ENCODE results near the gene ECEL1. TPM values are rescaled to one million over a fixed set of nuclear protein-coding genes. Genes with fewer than 3 reads are reported as not detected.

ECEL1 gene
- total and polyA plus RNA-seq, 9 of the 15 experiments (the other 6 are each of a cell fraction or from before 2014, with no cell fraction given), result 0.09 TPM; not detected in 8

GRCh38 chr2:232520489-232520888 lies 32.9 kb upstream of the ECEL1 start:
- ATAC-seq (no peak), FAIRE-seq (no peak), DNase-seq (ENCODE audit: extremely low read depth in 1 of 4, low spot score in 3 of 4) (no peak)
- Histone ChIP-seq H3K4me2 (ENCODE audit: insufficient read depth, low read length) (no peak overlapping the region), H3K27ac (ENCODE audit: extremely low read depth, low read depth, low read length) (no peak overlapping the region), H4K20me1 (replicated peaks; ENCODE audit: control insufficient read depth, insufficient read depth, low read length) (no peaks in the 10 kb centered on the region), H3K36me3 (ENCODE audit: control insufficient read depth, insufficient read depth, low read length) (no peaks in the 10 kb centered on the region), H3K9me1 (ENCODE audit: control insufficient read depth, insufficient read depth, low read length) (no peaks in the 10 kb centered on the region), H2AFZ (ENCODE audit: low read depth, low read length) (no peak overlapping the region), H3K27me3 (ENCODE audit: control insufficient read depth in 2 of 2, insufficient read depth in 2 of 2, low read length in 2 of 2) (peaks cover 0 to 53% of the 10 kb centered on the region in 2 experiments; a peak in 3 of 5 replicates), H3K9ac (ENCODE audit: insufficient read depth in 1 of 2, low read depth in 2 of 2, low read length in 2 of 2) (no peak overlapping the region), H3K4me1 (replicated peaks in 1 of 2; ENCODE audit: control insufficient read depth in 2 of 2, insufficient read depth in 2 of 2, low read length in 2 of 2) (peaks cover 0 to 27% of the 10 kb centered on the region in 2 experiments; a peak in 2 of 5 replicates), H3K79me2 (ENCODE audit: control insufficient read depth, insufficient read depth, low read length) (no peaks in the 10 kb centered on the region), H3K9me3 (replicated peaks; ENCODE audit: control insufficient read depth, insufficient read depth, low read depth, low read length) (no peaks in the 10 kb centered on the region), H3K4me3 (no peak overlapping the region)
- 0% methylated on average over 1 of the region's 15 CpGs for WGBS (ENCODE audit: insufficient coverage, low coverage, missing lambda C conversion rate)
- TF ChIP-seq RHOXF2B (CRISPR knock-in tag; conservative IDR thresholded peaks at IDR 0.05), result no peak
- CTCF ChIA-PET (ENCODE audit: low intra/inter-chr PET ratio), result no interaction called here
- in situ Hi-C loops (cut with MboI) (no loop called here), intact Hi-C loops (cut with micrococcal nuclease) (loop anchor here (5.0 kb wide), 3 partner anchors 73 to 283 kb away; no protein-coding TSS in a partner anchor)
- POLR2A ChIA-PET, result no interaction called here
- no TSS peak for BruUV-seq (replicated peaks)

- Histone ChIP-seq H3K4me3 (no peak within 1 kb of the TSS), H3K27ac (ENCODE audit: extremely low read depth, low read depth, low read length) (no peak within 1 kb of the TSS), H4K20me1 (replicated peaks; ENCODE audit: control insufficient read depth, insufficient read depth, low read length) (no peaks in the 10 kb centered on the region), H3K36me3 (ENCODE audit: control insufficient read depth, insufficient read depth, low read length) (no peaks in the 10 kb centered on the region), H3K4me1 (replicated peaks in 1 of 2; ENCODE audit: control insufficient read depth in 2 of 2, insufficient read depth in 2 of 2, low read length in 2 of 2) (peaks cover 0 to 27% of the 10 kb centered on the region in 2 experiments; a peak in 2 of 5 replicates), H3K9me3 (replicated peaks; ENCODE audit: control insufficient read depth, insufficient read depth, low read depth, low read length) (no peaks in the 10 kb centered on the region), H3K27me3 (ENCODE audit: control insufficient read depth in 2 of 2, insufficient read depth in 2 of 2, low read length in 2 of 2) (peaks cover 0 to 53% of the 10 kb centered on the region in 2 experiments; a peak in 3 of 5 replicates), H2AFZ (ENCODE audit: low read depth, low read length) (no peak within 1 kb of the TSS), H3K4me2 (ENCODE audit: insufficient read depth, low read length) (no peak within 1 kb of the TSS), H3K9me1 (ENCODE audit: control insufficient read depth, insufficient read depth, low read length) (no peaks in the 10 kb centered on the region), H3K79me2 (ENCODE audit: control insufficient read depth, insufficient read depth, low read length) (no peaks in the 10 kb centered on the region), H3K9ac (ENCODE audit: insufficient read depth in 1 of 2, low read depth in 2 of 2, low read length in 2 of 2) (no peak within 1 kb of the TSS)
- BruUV-seq (replicated peaks), result no TSS peak
- FAIRE-seq (no peak), ATAC-seq (no peak), DNase-seq (ENCODE audit: extremely low read depth in 1 of 4, low spot score in 3 of 4) (no peak)
- TF ChIP-seq ADNP (tag; IDR thresholded peaks at IDR 0.05) (no peak), LARP7 (IDR thresholded peaks at IDR 0.05) (no peak), SOX6 (IDR thresholded peaks at IDR 0.05) (no peak), HDAC8 (tag; IDR thresholded peaks at IDR 0.05) (no peak), CSDE1 (IDR thresholded peaks at IDR 0.05) (no peak), KAT8 (IDR thresholded peaks at IDR 0.05; ENCODE audit: low read depth) (no peak)
- TF ChIP-seq, protein P1, sequence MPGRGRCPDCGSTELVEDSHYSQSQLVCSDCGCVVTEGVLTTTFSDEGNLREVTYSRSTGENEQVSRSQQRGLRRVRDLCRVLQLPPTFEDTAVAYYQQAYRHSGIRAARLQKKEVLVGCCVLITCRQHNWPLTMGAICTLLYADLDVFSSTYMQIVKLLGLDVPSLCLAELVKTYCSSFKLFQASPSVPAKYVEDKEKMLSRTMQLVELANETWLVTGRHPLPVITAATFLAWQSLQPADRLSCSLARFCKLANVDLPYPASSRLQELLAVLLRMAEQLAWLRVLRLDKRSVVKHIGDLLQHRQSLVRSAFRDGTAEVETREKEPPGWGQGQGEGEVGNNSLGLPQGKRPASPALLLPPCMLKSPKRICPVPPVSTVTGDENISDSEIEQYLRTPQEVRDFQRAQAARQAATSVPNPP (IDR thresholded peaks at IDR 0.05; ENCODE audit: borderline replicate concordance, insufficient read depth, insufficient read length), result no peak
- in situ Hi-C loops (cut with MboI) (loop anchor here (10.0 kb wide), 1 partner anchor 615 kb away; no protein-coding TSS in a partner anchor), intact Hi-C loops (cut with micrococcal nuclease) (loop anchor here (5.0 kb wide), 3 partner anchors 73 to 283 kb away; no protein-coding TSS in a partner anchor)
- WGBS (ENCODE audit: insufficient coverage, low coverage, missing lambda C conversion rate), result 0% methylated on average over 7 of the region's 19 CpGs
- CTCF ChIA-PET (ENCODE audit: low intra/inter-chr PET ratio), result no interaction called here
- POLR2A ChIA-PET, result no interaction called here
Observed at GRCh38 chr2:232519581-232520438, 32.2 kb upstream of the ECEL1 start, which contains the start of gene PRSS56. Gene PRSS56, plus strand, starts transcription at chr2:232520388. Its CDS starts 211 bp downstream, at chr2:232520599.
